ENCODE results near the gene ANKRD11.
"Not testable (repeated sequence)": the region's sequence is repeated elsewhere in the genome, so short reads cannot be mapped to it uniquely, and the experiment has no call there.

Gene ANKRD11

GRCh38 chr16:89453501-89454321, 36.6 kb downstream of the ANKRD11 start:
- no peak for DNase-seq (ENCODE audit: low read depth in 2 of 2, low spot score in 1 of 2)

GRCh38 chr16:89452925-89453324, 37.4 kb downstream of the ANKRD11 start:
- DNase-seq (ENCODE audit: low read depth in 2 of 2, low spot score in 1 of 2): no peak

GRCh38 chr16:89452241-89452640, 38.1 kb downstream of the ANKRD11 start:
- no peak for DNase-seq (ENCODE audit: low read depth in 2 of 2, low spot score in 1 of 2)

GRCh38 chr16:89450537-89450936, 39.8 kb downstream of the ANKRD11 start:
- DNase-seq (ENCODE audit: low read depth in 2 of 2, low spot score in 1 of 2): no peak

DNA sequence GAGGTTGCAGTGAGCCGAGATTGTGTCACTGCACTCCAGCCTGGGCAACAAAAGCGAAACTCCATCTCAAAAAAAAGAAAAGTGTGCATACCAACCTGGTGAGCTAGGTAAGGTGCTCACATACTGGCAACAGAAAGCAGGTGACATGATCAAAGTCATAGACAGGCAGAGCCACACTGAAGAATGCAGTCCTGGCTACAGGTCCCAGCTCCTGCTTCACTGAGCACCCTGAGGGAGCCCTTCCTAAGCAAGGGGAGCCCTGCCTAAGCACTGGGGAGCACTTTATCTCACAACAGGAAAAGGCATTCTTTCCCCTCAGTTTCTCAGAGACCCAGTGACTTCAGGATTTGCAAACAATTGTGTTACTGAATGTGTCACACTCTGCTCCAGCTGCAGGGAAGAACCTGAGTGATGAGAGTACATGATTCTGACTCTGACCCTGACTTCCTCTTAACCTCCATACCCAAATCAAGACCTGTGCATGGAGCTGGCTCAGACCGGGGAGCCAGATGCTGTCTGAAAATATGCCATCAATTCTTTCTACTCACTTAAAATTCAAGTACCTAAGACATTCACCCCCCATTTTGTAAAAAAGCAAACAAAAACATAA, 40.5 kb downstream of the ANKRD11 start:
- DNase-seq (ENCODE audit: low read depth in 2 of 2, low spot score in 1 of 2): no peak

GRCh38 chr16:89448656-89449055, 41.7 kb downstream of the ANKRD11 start:
- DNase-seq (ENCODE audit: low read depth in 2 of 2, low spot score in 1 of 2): no peak

DNA sequence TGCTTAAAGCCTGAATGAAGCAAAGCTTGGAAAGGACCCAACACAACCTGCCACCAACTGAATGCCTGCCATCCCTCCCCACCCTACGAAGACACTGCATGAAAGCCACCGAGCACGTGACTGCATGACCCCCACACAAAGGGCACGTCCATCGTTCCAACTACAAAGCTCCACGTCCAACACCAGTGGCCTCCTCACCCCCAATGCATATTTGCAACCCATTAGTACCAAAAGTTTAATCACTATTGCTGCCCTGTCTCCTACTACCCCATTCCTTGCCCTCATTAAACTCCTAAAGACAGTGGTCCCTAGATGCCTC, 43.4 kb downstream of the ANKRD11 start:
- DNase-seq (ENCODE audit: low read depth in 2 of 2, low spot score in 1 of 2): no peak

DNA sequence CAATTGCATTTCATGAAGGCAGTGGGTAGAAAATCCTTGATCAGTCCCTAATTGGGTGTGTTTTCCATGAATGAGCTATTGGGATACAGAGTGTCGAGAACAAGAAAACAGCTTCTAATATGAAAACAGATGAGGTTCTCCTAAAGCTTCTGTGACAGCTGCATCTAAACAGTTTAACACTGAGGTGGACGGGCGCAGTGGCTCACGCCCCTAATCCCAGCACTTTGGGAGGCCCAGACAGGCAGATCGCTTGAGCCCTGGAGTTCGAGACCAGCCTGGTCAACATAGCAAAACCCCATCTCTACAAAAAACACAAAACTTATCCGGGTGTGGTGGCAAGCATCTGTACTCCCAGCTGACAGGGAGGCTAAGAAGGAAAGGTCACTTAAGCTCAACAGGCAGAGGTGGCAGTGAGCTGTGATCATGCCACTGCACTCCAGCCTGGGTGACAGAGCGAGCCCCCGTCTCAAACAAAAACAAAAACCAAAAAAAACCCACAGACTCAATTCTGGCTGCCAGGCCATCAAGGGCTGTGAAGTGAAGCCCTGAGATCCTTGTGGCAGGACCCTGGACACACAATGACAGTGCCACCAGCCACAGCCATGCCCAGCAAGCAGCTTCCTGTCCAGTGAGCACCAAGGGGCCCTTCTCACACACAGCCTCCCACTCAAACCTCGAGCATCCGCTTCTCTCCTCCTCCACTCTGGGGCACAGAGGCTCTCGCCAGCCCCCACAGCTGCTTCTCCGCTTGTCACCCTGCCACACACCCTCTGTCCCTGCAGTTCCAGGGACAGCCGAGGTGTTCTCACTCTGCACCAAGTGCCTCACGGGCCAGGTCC, 44.0 kb downstream of the ANKRD11 start:
- no peak for DNase-seq (ENCODE audit: low read depth in 2 of 2, low spot score in 1 of 2)

- DNase-seq (ENCODE audit: low read depth in 2 of 2, low spot score in 1 of 2): no peak
Observed at GRCh38 chr16:89445166-89445565, 45.2 kb downstream of the ANKRD11 start.

GRCh38 chr16:89444728-89445127, 45.6 kb downstream of the ANKRD11 start:
- no peak for DNase-seq (ENCODE audit: low read depth in 2 of 2, low spot score in 1 of 2)

DNA sequence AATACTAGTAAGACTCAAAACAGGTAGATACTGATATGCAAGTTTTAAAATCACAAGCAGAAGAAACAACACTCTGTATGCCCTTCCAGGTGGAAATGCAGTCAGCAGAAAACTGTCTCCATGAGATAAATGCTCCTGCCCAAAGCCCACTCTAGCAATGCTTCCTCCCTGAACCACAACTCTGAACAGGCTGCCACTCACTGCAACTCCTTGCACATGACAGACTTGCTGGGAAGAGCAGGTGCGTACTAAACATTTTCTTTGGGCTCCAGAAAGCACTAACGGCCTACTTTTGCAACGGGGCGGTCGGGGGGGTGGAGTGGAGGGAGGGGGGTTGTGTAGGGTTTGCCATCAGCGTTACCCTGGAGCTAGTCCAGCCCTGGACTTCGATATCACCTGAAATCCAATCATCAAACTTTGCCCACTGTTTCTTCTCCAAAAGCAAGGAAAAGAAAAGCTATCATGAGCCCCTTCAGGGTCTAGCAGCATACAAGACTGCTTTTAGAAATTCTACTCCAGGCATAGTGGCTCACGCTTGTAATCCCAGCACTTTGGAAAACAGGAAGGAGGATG, 46.1 kb downstream of the ANKRD11 start:
- DNase-seq (ENCODE audit: low read depth in 2 of 2, low spot score in 1 of 2): no peak

- no peak for DNase-seq (ENCODE audit: low read depth in 2 of 2, low spot score in 1 of 2)
Observed at GRCh38 chr16:89443727-89444084, 46.7 kb downstream of the ANKRD11 start.

DNA sequence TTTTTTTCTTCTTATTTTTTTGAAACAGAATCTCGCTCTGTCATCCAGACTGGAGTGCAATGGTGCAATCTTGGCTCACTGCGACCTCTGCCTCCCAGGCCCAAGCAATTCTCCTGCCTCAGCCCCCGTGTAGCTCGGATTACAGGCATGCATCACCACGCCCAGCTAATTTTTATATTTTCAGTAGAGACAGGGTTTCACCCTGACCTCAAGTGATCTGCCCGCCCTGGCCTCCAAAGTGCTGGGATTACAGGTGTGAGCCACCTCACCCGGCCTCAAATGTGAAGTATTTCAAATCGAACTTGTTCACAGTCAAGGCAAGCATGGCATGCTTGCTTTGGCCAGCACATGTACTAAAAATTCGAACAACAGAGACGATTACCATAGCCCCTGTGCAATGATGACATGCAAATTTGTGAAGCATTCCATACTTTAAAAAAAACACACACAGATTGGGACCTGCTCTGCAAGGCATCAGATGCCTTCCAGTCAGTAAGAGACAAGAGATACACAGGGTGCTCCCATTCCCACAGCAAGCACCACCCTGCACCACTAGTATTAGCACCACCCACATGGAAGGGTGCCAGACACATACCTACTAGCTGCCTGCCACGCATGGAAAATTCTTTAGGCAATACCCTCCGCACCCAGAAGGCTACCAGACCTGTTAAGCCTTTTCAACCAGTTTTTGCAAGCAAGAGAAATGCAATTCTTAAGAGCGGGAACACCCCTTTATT, 47.2 kb downstream of the ANKRD11 start:
- no peak for DNase-seq (ENCODE audit: low read depth in 2 of 2, low spot score in 1 of 2)

DNA sequence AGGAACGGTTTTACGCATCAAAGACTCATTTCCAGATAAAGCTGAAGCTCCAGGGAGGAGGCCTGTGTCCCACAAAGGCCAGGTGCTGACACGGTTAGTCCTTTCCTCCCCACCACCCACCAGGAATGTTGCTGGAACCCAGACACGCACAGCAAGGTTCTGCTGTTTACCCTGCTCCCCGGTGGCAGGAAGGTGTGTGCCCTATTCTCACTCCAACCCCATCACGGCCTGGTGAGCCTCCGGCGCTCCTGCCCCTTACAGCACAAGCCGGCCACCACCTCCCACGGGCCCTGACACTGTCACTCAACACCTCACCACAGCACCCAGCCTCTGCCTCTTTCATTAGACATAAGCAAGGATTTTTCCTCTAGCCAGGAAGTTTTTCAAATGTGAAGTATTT, 47.8 kb downstream of the ANKRD11 start:
- DNase-seq (ENCODE audit: low read depth in 2 of 2, low spot score in 1 of 2): no peak

- no peak for DNase-seq (ENCODE audit: low read depth in 2 of 2, low spot score in 1 of 2)
Observed at GRCh38 chr16:89439659-89440058, 50.7 kb downstream of the ANKRD11 start.

DNA sequence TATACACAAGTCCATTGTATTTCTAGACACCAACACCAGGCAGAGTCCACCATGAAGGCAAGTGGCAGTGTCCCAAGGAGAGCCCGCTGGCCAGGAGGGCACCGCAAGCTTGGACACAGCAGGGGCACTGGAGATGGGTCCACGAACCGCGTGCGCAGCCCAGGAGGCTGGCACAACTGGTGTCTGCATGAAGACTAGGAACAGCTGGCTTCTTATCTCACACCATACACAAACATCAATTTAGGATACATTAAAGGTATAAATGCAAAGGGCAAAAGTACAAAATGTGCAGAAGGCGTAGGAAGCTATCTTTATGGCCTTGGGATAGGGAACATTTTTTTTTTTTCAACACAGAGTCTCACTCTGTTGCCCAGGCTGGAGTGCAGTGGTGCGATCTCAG, 52.4 kb downstream of the ANKRD11 start:
- no peak for DNase-seq (ENCODE audit: low read depth in 2 of 2, low spot score in 1 of 2)

GRCh38 chr16:89437251-89437987, 52.9 kb downstream of the ANKRD11 start:
- no peak for DNase-seq (ENCODE audit: low read depth in 2 of 2, low spot score in 1 of 2)

DNA sequence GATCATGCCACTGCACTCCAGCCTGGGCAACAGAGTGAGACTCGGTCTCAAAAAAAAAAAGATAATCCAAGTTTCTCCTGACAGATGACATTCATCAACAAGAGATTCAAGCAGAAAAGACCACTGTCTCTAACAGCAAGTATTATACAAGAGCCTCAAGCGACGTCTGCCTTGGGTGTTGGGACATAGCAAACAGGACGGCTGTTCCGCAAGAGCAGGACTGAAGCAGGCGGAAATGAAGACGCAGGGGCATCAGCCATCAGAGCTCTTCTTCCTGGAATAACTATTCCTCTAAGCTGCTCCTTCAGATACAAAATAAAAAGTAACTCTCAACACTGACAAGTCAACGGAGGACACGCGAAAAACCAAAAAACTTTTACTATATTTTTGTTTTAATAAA, 54.0 kb downstream of the ANKRD11 start:
- DNase-seq (ENCODE audit: low read depth in 2 of 2, low spot score in 1 of 2): no peak

DNA sequence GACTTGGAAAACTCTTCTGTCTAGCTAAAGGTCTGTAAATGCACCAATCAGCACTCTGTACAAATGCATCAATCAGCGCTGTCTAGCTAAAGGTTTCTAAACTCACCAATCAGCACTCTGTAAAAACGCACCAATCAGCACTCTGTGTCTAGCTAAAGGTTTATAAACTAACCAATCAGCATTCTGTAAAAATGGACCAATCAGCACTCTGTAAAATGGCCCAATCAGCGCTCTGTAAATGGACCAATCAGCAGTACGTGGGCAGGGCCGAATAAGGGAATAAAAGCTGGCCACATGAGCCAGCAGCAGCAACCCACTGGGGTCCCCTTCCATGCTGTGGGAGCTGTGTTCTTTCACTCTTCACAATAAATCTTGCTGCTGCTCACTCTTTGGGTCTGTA, 55.3 kb downstream of the ANKRD11 start:
- not testable (repeated sequence) for DNase-seq (ENCODE audit: low read depth in 2 of 2, low spot score in 1 of 2)

DNA sequence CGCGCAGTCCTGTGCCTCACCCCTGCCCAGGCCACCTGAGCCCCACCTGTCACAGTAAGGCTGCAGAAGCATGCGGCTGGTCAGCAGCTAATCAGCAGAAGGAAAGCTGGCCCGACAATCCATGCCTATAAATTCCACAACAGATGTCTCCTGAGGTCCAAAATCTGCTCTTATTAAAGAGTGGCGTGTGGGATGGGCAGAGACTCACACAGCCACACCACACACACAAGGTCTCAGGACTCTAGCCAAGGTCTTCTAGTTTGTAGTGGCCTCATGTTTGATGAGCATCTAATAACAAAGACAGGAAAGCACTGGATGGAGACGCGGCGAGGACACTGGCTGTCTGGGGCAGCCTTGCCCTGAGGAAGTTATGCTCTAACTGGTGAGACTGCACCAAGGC, 55.9 kb downstream of the ANKRD11 start:
- DNase-seq (ENCODE audit: low read depth in 2 of 2, low spot score in 1 of 2): no peak
